KBM-7 (cell line): ENCODE data around the gene NOC2L.

Source experiments
- DNase-seq: peaks from one replicate; pipeline ENCODE4 v3.0.0-alpha.2; 2015
- in situ Hi-C: fragments of 300-500 bp; cut with MboI; formaldehyde crosslinking; loops from 2 replicates; pipeline ENCODE4 v1.14.3; 2020; ENCODE audit warnings: low sequenced_read_pairs, low pct_unique_long_range_greater_than_20kb, mixed read lengths

NOC2L gene

GRCh38 chr1:965526-966134 lies 6.6 kb upstream of the NOC2L start:
- DNase-seq, result no peak

GRCh38 chr1:964691-965525 lies 5.9 kb upstream of the NOC2L start:
- no peak for DNase-seq
- in situ Hi-C loops, result no loop called here

More at GRCh38 chr1:965526-966134, 6.6 kb upstream of the NOC2L start:
- in situ Hi-C loops, result no loop called here

- in situ Hi-C loops, result no loop called here
- DNase-seq, result no peak
These were observed 4.9 kb upstream of the NOC2L start for GRCh38 chr1:963746-964525.

- no peak for DNase-seq
- in situ Hi-C loops, result no loop called here
These were observed 4.2 kb upstream of the NOC2L start for GRCh38 chr1:963301-963651.

GRCh38 chr1:962381-963300 lies 3.6 kb upstream of the NOC2L start:
- DNase-seq, result no peak

GRCh38 chr1:961132-961669 lies 2.1 kb upstream of the NOC2L start:
- in situ Hi-C loops, result no loop called here
- DNase-seq, result no peak

More at GRCh38 chr1:962381-963300, 3.6 kb upstream of the NOC2L start:
- in situ Hi-C loops, result no loop called here

- in situ Hi-C loops, result no loop called here
- peak; percentile 55 for DNase-seq
These were observed 1.5 kb upstream of the NOC2L start, which contains the start of gene KLHL17 for GRCh38 chr1:960363-961131. Gene KLHL17 (plus strand): TSS chr1:960584. CDS start chr1:960694, 110 bp downstream.

GRCh38 chr1:959731-960362 lies 791 bp upstream of the NOC2L start:
- in situ Hi-C loops, result no loop called here
- DNase-seq, result no peak

- no peak for DNase-seq
- in situ Hi-C loops, result no loop called here
These were observed 2.4 kb downstream of the NOC2L start for GRCh38 chr1:956636-957035.

- in situ Hi-C loops, result no loop called here
- peak; percentile 54 for DNase-seq
These were observed 3.6 kb downstream of the NOC2L start for GRCh38 chr1:955474-955873.

GRCh38 chr1:954927-955326 lies 4.1 kb downstream of the NOC2L start:
- in situ Hi-C loops, result no loop called here
- no peak for DNase-seq

- DNase-seq, result no peak
- in situ Hi-C loops, result no loop called here
These were observed 5.3 kb downstream of the NOC2L start for GRCh38 chr1:953524-954320.

- in situ Hi-C loops, result no loop called here
- no peak for DNase-seq
These were observed 6.5 kb downstream of the NOC2L start for GRCh38 chr1:952603-953002.

- no peak for DNase-seq
- in situ Hi-C loops, result no loop called here
These were observed 6.9 kb downstream of the NOC2L start for GRCh38 chr1:952201-952600.

- in situ Hi-C loops, result no loop called here
- DNase-seq, result no peak
These were observed 7.7 kb downstream of the NOC2L start for GRCh38 chr1:951364-951763.

- DNase-seq, result no peak
- in situ Hi-C loops, result no loop called here
These were observed 8.2 kb downstream of the NOC2L start for GRCh38 chr1:950881-951280.

- no peak for DNase-seq
- in situ Hi-C loops, result no loop called here
These were observed 8.8 kb downstream of the NOC2L start for GRCh38 chr1:950268-950667.
